HG03460 (cell line): Measurements from ENCODE around the gene ANKS1B.

Source experiments
- ATAC-seq: cut with Tn5 transposase; IDR thresholded peaks from one replicate; pipeline ENCODE4 v1.9.1; 2021; ENCODE audit not compliant: unreplicated experiment

The ANKS1B gene

GRCh38 chr12:99224237-99224636 lies 760.5 kb downstream of the ANKS1B start:
- ATAC-seq = no peak

- ATAC-seq = no peak
Measured at GRCh38 chr12:99223579-99223978, 761.2 kb downstream of the ANKS1B start.

- no peak for ATAC-seq
Measured at GRCh38 chr12:99213047-99213446, 771.7 kb downstream of the ANKS1B start.

GRCh38 chr12:99212275-99212674 lies 772.5 kb downstream of the ANKS1B start:
- no peak for ATAC-seq

- no peak for ATAC-seq
Measured at GRCh38 chr12:99205111-99205510, 779.6 kb downstream of the ANKS1B start.

DNA sequence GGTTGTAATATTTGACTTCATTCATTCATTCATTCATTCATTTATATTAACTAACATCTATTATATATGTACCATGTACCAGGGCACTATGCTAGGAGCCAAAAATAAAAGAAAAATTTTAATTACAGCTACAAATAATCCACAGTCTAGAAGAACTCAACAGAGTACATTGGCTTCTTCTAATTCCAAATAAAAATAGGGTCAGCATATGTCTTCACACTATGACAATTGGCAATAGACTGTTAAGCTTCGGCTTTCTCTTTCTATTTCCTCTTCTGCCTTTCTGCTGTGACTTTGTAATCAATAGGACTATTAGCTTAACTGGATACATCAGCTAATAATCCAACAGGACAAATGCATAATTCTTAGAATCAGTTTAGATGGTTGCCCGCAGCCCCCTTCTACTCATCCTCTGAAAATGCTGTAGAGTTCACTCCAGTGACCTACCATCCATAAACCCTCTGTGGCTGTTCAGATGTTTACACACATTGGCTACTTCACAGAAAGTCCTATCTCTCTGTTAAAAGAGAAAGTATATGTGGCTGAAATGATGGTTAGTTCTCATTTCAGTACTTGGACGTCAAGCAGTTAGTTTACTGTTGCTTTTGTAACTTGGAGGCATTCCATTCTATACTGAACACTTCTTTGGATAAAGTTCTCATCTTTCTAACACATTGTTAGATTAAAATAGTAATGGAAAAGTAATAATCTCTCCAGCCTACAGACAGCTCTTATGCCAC lies 782.7 kb downstream of the ANKS1B start:
- no peak for ATAC-seq

DNA sequence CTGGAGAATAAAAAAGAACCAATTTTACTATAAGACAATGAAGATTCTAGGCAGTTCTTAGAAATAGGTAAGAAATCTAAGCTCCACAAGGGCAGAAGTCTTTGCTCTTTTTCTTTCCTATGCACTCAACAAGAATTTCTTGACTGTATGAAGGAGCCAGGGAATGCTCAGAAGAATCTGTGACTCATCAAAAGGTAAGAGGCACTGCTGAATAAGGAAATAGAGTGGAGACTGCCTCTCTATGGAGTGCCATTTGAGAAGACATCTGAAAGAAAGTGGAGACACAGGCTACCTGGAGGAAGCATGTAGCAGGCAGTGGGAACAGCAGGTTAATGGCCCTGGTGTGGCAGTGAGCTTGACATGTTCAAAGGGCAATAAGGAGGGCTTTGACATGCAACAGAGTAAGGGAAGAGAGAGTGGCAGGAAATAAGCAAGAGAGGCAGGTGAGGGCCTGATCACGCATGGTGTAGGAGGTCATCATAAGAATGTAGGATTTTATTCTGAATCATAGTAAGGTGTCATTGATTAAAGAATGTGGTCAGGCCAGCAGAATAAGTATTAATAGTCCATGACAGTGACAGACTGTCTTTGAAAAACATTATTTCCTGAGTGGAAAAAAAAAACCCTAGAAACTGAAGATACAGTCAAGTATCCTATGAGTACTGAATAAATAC lies 783.9 kb downstream of the ANKS1B start:
- no peak for ATAC-seq

DNA sequence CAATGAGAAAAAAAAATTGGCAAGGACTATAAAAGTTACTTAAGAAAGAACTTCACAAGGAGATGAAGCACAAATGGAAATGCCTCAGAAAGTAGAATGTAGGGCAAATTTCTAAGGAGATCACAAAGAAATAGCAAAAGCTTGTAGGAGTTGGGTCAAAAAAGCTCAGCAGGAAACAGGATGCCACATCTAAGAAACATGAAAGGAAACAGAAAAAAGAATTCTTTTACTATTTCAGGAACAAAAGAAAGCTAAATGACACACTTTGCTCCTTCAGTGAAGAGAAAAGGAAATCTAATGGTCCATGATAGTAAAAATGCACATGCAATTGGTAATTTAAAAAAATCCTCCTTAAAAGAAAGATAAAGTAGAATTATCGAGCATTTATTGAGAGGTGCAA lies 789.3 kb downstream of the ANKS1B start:
- ATAC-seq = no peak

DNA sequence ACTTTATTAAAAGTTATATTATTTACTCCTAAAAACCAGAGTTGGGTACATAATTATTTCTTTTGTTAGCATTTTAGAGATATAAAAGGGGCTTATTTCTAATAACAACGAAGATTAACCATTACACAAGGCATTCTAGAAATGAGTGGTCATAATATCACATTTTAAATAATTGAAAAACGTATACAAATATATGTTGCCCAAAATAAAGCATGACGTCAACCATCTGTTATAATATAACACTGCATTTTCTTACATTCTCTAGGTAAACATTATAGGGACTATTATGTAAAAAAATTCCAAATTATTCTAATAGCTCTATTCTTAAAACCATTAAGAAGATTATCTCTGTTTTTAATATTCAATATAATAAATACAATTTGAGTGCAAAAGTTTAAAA lies 792.2 kb downstream of the ANKS1B start:
- ATAC-seq = no peak

DNA sequence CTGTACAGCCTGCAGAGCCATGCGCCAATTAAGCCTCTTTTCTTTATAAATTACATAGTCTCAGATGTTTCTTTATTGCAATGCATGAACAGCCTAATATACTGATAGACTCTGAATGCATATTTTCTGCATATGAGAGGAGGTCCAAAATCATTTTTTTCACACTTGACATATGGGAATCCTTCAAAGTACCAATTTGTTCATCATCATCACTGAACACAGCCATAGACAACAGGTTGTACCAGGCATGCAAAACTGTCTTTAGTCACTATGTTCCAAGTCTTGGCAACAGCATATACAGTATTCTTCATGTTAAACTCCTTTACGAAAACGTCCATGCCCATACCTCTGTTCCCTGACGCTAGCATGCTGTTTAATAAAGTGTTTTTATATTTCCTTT lies 807.9 kb downstream of the ANKS1B start:
- no peak for ATAC-seq

GRCh38 chr12:99170461-99170860 lies 814.3 kb downstream of the ANKS1B start:
- no peak for ATAC-seq

- no peak for ATAC-seq
Measured at GRCh38 chr12:99170037-99170436, 814.7 kb downstream of the ANKS1B start.

DNA sequence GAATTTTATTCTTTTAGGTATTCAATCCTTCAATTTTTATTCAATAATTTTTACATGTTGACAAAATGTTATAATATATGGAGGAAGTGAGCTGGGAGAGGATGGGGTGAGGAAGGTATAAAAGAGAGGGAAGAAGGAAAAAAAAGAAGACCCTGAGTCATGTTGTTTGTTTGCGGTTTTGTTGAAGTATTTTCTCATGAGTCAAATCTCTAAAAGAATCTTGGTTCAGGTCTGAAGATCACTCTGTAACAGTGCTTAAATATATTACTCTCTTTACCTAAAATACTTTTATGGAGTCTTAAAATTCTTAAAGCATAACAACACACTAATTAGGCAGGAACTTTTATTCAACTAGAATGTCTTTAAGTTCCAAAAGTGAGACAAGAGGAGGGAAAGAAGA lies 826.8 kb downstream of the ANKS1B start:
- no peak for ATAC-seq

- ATAC-seq = no peak
Measured at GRCh38 chr12:99154983-99155336, 829.8 kb downstream of the ANKS1B start.

- ATAC-seq = no peak
Measured at GRCh38 chr12:99154216-99154982, 830.3 kb downstream of the ANKS1B start.

- ATAC-seq = no peak
Measured at GRCh38 chr12:99153293-99153692, 831.4 kb downstream of the ANKS1B start.

- no peak for ATAC-seq
Measured at GRCh38 chr12:99152337-99152736, 832.4 kb downstream of the ANKS1B start.

- no peak for ATAC-seq
Measured at GRCh38 chr12:99151744-99152143, 833.0 kb downstream of the ANKS1B start.

GRCh38 chr12:99147130-99147529 lies 837.6 kb downstream of the ANKS1B start:
- ATAC-seq = no peak

GRCh38 chr12:99146730-99147129 lies 838.0 kb downstream of the ANKS1B start:
- no peak for ATAC-seq

GRCh38 chr12:99146185-99146584 lies 838.6 kb downstream of the ANKS1B start:
- no peak for ATAC-seq

DNA sequence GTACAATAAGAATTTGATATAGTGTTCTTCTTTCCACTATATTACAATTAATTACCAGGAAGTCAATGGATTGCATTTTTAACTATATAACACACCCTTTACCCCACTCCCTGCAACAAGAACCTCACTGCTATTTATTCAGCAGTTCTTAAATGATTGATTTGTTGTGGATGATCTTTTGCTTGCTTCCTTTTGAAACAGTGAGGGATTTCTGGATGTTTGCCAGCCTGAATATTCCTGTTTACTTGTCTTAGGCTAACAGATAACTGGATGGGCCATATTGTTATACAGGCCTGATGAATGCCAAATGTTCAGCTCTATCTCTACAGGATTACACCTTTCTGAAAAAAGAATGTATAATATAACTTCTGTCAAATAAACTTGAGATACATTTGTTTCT lies 842.1 kb downstream of the ANKS1B start:
- ATAC-seq = no peak
